Loucy (cell line): ENCODE data around the gene QRICH1.

Experiments
- H2AFZ ChIP-seq: fragments of 200-600 bp; sonication (generic); 2 replicates; pipeline ENCODE4 v1.6.0; 2016; ENCODE audit warnings: antibody characterized with exemption, mild to moderate bottlenecking, low read length, moderate library complexity
- H3F3A ChIP-seq: fragments of 200-600 bp; 2 replicates; pipeline ENCODE4 v1.6.0; 2016; ENCODE audit warnings: antibody characterized with exemption, low read depth, mild to moderate bottlenecking
- H3K27me3 ChIP-seq: fragments of 200-600 bp; sonication (generic); 2 replicates; pipeline ENCODE4 v1.6.1; 2014; ENCODE audit warnings: low read length, mild to moderate bottlenecking; ENCODE audit not compliant: insufficient read depth, poor library complexity, severe bottlenecking
- H3K36me3 ChIP-seq: fragments of 200-600 bp; sonication (generic); 2 replicates; pipeline ENCODE4 v1.6.1; 2016; ENCODE audit warnings: low read length; ENCODE audit not compliant: insufficient read depth
- H3K4me1 ChIP-seq: fragments of 200-600 bp; sonication (generic); 2 replicates; pipeline ENCODE4 v1.5.1; 2014; ENCODE audit warnings: low read length, mild to moderate bottlenecking; ENCODE audit not compliant: insufficient read depth, poor library complexity, severe bottlenecking
- H3K4me2 ChIP-seq: fragments of 200-600 bp; sonication (generic); 2 replicates; pipeline ENCODE4 v1.6.0; 2014; ENCODE audit warnings: antibody characterized with exemption, low read length, low read depth, mild to moderate bottlenecking; ENCODE audit not compliant: poor library complexity, severe bottlenecking
- H3K4me3 ChIP-seq: fragments of 200-600 bp; sonication (generic); 2 replicates; pipeline ENCODE4 v1.5.1; 2014; ENCODE audit warnings: low read length, mild to moderate bottlenecking, mixed read lengths; ENCODE audit not compliant: poor library complexity, severe bottlenecking
- H3K79me2 ChIP-seq: fragments of 200-600 bp; sonication (generic); 2 replicates; pipeline ENCODE4 v1.6.1; 2014; ENCODE audit warnings: low read length; ENCODE audit not compliant: insufficient read depth
- H3K9ac ChIP-seq: fragments of 200-600 bp; sonication (generic); 2 replicates; pipeline ENCODE4 v1.6.0; 2014; ENCODE audit warnings: mild to moderate bottlenecking, low read depth, low read length, moderate library complexity; ENCODE audit not compliant: poor library complexity, severe bottlenecking
- H3K9me2 ChIP-seq: fragments of 200-600 bp; sonication (generic); replicated peaks from 2 replicates; pipeline ENCODE4 v1.6.1; 2016; ENCODE audit warnings: low read depth, low read length, mixed read lengths
- H3K9me3 ChIP-seq: fragments of 200-600 bp; sonication (generic); 2 replicates; pipeline ENCODE4 v1.6.1; 2014; ENCODE audit warnings: mild to moderate bottlenecking, antibody characterized with exemption, low read length, low read depth; ENCODE audit not compliant: insufficient read depth
- H4K20me1 ChIP-seq: fragments of 200-600 bp; sonication (generic); 2 replicates; pipeline ENCODE4 v1.6.0; 2014; ENCODE audit warnings: antibody characterized with exemption, low read length, mild to moderate bottlenecking; ENCODE audit not compliant: insufficient read depth, poor library complexity, severe bottlenecking
- CTCF ChIP-seq: fragments of 200-600 bp; sonication (generic); conservative IDR thresholded peaks from 2 replicates; pipeline ENCODE4 v1.5.1; 2014; ENCODE audit warnings: mild to moderate bottlenecking, antibody characterized with exemption, low read length
- EZH2phosphoT487 ChIP-seq: fragments of 200-600 bp; IDR thresholded peaks from 2 replicates; pipeline ENCODE4 v1.6.1; 2018; ENCODE audit warnings: antibody characterized with exemption, mild to moderate bottlenecking, moderate library complexity, borderline replicate concordance

Gene QRICH1

GRCh38 chr3:49110780-49111179, 16.9 kb upstream of the QRICH1 start:
- Histone ChIP-seq H3K79me2 (0 out of 2 replicates have a peak, but pooled peaks cover 1% of the 10 kb centered on the region), H3K4me1 (peaks cover 1% of the 10 kb centered on the region), H3K36me3 (peaks cover 61% of the 10 kb centered on the region), H3K4me2 (no peak overlapping the region), H3K9me2 (no peaks in the 10 kb centered on the region), H3K9me3 (no peaks in the 10 kb centered on the region), H3F3A (no peaks in the 10 kb centered on the region), H3K4me3 (no peak overlapping the region), H4K20me1 (no peaks in the 10 kb centered on the region), H2AFZ (no peak overlapping the region), H3K9ac (no peak overlapping the region), H3K27me3 (no peaks in the 10 kb centered on the region)
- TF ChIP-seq EZH2phosphoT487 (no peak), CTCF (no peak)

- peaks cover 19% of the 10 kb centered on the region for H3K4me1 ChIP-seq
- TF ChIP-seq EZH2phosphoT487 (no peak), CTCF (no peak)
- peaks cover 12% of the 10 kb centered on the region for H3K79me2 ChIP-seq
- peaks cover 5% of the 10 kb centered on the region for H4K20me1 ChIP-seq
- H3K4me2 ChIP-seq: no peak overlapping the region
- H3F3A ChIP-seq: no peaks in the 10 kb centered on the region
- no peaks in the 10 kb centered on the region for H3K27me3 ChIP-seq
- H3K36me3 ChIP-seq: peaks cover 39% of the 10 kb centered on the region
- H2AFZ ChIP-seq: no peak overlapping the region
- H3K9me3 ChIP-seq: no peaks in the 10 kb centered on the region
- H3K9me2 ChIP-seq: no peaks in the 10 kb centered on the region
- no peak overlapping the region for H3K4me3 ChIP-seq
- H3K9ac ChIP-seq: no peak overlapping the region
Observed at GRCh38 chr3:49108346-49108745, 14.5 kb upstream of the QRICH1 start.

GRCh38 chr3:49104427-49105291, 10.8 kb upstream of the QRICH1 start, which contains the start of gene QARS1:
Gene QARS1, minus strand, starts transcription at chr3:49104757. Its CDS starts 24 bp downstream, at chr3:49104733.
- Histone ChIP-seq H3K4me2 (peak within 1 kb of the TSS; percentile 95), H3K79me2 (peaks cover 25% of the 10 kb centered on the region), H2AFZ (peak within 1 kb of the TSS; percentile 93), H3F3A (no peaks in the 10 kb centered on the region), H3K9me3 (no peaks in the 10 kb centered on the region), H3K27me3 (no peaks in the 10 kb centered on the region), H3K36me3 (peaks cover 29% of the 10 kb centered on the region; the same call in 1 of the 2 replicates), H3K9ac (peak within 1 kb of the TSS; percentile 97), H3K4me3 (peak within 1 kb of the TSS; percentile 100), H4K20me1 (peaks cover 5% of the 10 kb centered on the region), H3K9me2 (no peaks in the 10 kb centered on the region), H3K4me1 (peaks cover 20% of the 10 kb centered on the region)
- TF ChIP-seq EZH2phosphoT487 (no peak), CTCF (no peak)
